GM18517 (cell line): ENCODE results near the gene PRKAR2A.
"Not testable (repeated sequence)": the region's sequence is repeated elsewhere in the genome, so short reads cannot be mapped to it uniquely, and the experiment has no call there.

Source experiments
- ATAC-seq: cut with Tn5 transposase; IDR thresholded peaks from one replicate; pipeline ENCODE4 v1.9.1; 2021; ENCODE audit warnings: mild to moderate bottlenecking, moderate library complexity; ENCODE audit not compliant: unreplicated experiment

The PRKAR2A gene

GRCh38 chr3:48782046-48782445 is 65.6 kb downstream of the PRKAR2A start:
- no peak for ATAC-seq

- ATAC-seq, result not testable (repeated sequence)
Measured at GRCh38 chr3:48778565-48778964, 69.1 kb downstream of the PRKAR2A start.

DNA sequence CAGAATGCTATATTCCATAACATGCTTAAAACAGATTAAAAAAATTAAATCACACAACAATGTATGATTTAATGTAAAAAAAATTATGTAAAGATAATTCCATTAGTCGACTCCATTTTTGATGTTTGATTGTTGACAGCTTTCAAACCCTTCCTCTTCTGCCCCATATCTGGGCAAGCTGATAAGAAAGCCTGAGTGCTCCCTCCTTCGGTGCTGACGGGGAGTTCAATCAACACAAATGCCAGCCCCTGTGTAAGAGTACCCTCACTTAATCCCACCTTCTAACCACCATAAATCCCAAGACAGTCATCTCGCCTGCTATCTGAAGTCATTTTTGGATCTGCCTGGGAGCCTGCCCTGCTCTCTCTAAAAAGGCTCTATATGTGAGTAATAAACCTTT is 70.8 kb downstream of the PRKAR2A start:
- no peak for ATAC-seq

DNA sequence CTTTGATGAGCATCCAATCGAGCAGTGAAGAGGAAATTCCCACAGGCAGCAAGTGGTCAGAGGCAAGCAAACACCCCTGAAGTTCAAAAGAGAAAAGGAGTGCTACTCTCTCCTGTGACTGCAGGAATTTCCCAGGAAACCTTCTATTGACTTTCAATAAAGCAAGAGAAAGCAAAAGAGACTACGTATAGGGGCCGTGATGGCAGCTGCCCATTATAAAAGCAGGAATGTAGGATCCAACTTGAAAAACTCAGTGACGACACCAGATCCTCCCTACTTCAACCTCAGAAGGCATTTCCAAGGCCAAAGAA is 77.5 kb downstream of the PRKAR2A start:
- ATAC-seq, result no peak

GRCh38 chr3:48765376-48765775 is 82.3 kb downstream of the PRKAR2A start:
- ATAC-seq, result no peak

- ATAC-seq, result no peak
Measured at GRCh38 chr3:48762816-48763215, 84.9 kb downstream of the PRKAR2A start.

GRCh38 chr3:48759991-48760540 is 87.6 kb downstream of the PRKAR2A start:
- ATAC-seq, result not testable (repeated sequence)

- ATAC-seq, result not testable (repeated sequence)
Measured at GRCh38 chr3:48759531-48759930, 88.1 kb downstream of the PRKAR2A start.

DNA sequence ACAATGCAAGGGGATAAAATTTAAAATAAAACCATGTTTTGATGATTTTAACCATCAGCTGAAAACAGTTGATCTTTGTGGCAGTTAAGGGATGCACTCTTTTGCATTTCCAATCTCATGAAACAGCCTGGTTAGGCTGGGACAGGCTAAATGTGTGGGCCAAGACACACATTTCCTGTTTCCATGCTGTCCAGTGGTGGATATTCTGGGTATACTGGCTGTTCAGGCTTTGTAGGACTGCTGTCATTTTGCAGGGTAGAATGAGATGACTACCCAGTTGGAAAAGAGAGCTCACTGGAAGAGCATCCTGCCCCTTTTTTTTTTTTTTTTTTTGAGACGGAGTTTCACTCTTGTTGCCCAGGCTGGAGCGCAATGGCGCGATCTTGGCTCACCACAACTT is 88.6 kb downstream of the PRKAR2A start:
- ATAC-seq, result no peak

- no peak for ATAC-seq
Measured at GRCh38 chr3:48756640-48757039, 91.0 kb downstream of the PRKAR2A start.

DNA sequence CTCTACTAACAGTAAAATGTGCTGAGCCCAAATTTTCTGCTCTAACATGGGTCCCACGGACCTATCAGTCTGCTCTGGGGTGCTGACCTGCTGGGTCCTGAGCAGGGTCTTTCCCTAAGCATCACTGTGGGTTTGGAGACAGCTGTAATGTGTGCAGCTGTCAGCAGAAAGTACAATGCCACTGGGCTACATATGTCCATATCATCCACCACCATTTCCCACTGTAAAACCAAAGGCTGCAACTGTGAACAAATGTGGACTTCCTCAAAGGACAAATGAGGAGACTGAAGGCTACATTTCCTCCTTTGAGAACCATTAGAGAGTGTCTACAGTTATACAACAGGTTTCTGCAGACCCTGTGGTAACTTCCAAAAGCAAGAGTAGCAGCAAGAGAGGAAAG is 96.8 kb downstream of the PRKAR2A start:
- ATAC-seq, result no peak

DNA sequence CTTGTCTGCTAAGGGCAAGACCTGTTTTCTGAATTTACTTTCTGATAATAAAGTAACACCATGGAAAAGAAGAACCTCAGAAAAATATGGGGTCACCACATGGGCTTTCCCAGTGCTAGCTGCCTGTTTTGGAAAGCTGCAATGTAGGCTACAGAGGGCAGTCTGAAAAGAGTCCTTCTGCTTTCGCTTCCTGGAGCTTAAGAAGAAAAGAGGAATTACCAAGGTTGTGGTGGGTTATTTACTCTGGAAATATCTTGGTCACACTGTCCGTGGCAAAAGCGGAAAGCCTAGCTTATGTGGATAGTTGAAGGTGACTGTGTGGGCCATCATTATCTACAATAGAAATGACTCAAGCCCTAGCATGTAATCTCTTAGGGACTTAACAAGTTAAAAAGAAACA is 98.9 kb downstream of the PRKAR2A start:
- ATAC-seq, result no peak

DNA sequence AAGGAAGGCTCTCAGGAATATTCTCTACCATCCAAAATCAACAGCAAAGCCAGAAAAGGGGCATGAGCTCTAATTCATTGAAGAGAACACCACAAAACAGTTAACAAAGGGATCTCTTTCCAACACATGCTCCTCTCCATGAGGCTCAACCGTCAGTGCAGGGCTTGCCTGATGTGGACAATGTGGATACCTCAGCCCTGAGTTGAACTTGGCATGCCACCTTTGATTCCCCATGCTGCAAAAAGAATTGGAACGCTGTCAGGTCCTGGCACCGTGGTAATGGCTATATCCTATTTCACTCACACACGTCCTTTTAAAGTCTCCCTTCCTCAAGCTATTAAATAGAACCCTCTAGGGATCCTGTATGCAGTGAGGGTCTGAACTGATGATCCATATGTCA is 100.0 kb downstream of the PRKAR2A start:
- ATAC-seq, result no peak

DNA sequence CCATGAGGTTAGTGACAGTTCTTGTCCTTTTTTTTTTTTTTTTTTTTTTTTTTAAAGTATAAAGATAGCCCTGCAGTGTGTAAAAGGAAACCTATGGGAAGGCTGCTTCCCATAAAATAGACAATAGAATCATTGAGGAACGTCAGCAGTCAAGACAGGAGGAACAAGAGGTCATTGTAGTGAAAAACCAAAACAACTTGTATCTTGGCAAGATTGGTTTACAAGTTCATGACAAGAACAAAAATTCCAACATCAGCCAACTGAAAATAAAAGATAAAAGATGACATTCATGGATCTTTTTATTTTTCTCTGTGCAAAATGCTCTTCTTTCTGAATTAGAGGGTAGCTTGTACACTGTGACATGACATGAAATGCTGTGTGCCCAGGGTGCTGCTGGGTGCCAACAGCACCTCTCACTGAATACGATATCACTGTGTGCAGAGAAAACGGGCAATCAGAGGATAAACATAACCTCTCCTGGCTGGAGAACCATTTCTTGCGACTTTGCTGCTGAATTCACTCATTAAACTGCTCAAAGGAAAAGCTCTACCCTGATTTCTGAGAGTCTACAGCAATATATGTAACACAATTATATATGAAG is 100.6 kb downstream of the PRKAR2A start:
- no peak for ATAC-seq

DNA sequence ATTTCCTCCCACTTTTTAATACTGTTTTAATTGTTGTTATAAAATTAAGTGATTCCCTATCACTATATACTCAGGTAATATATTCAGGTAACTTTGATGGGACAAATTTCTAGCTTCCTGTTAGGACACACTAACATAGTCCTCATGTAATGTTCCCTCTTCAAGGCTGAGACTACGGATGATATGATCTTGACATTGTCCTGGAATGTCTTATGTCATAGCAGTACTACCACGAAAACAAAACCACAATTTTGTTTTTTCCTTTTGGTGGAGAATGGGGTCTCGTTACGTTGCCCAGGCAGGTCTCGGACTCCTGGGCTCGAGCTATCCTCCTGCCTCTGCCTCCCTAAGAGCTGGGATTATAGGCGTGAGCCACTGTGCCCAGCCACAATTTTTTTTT is 103.9 kb downstream of the PRKAR2A start:
- no peak for ATAC-seq

DNA sequence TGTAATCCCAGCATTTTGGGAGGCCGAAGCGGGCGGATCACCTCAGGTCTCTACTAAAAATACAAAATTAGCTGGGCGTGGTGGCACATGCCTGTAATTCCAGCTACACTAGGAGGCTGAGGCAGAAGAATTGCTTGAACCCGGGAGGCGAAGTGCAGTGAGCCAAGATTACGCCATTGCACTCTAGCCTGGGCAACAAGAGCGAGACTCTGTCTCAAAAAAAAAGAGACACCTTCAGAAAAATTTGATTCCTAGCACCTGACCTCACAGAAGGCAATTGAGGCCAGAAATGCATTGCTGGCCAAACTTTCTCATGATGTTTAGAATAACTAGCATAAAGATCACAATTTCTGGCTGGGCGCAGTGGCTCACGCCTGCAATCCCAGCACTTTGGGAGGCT is 106.4 kb downstream of the PRKAR2A start:
- not testable (repeated sequence) for ATAC-seq

DNA sequence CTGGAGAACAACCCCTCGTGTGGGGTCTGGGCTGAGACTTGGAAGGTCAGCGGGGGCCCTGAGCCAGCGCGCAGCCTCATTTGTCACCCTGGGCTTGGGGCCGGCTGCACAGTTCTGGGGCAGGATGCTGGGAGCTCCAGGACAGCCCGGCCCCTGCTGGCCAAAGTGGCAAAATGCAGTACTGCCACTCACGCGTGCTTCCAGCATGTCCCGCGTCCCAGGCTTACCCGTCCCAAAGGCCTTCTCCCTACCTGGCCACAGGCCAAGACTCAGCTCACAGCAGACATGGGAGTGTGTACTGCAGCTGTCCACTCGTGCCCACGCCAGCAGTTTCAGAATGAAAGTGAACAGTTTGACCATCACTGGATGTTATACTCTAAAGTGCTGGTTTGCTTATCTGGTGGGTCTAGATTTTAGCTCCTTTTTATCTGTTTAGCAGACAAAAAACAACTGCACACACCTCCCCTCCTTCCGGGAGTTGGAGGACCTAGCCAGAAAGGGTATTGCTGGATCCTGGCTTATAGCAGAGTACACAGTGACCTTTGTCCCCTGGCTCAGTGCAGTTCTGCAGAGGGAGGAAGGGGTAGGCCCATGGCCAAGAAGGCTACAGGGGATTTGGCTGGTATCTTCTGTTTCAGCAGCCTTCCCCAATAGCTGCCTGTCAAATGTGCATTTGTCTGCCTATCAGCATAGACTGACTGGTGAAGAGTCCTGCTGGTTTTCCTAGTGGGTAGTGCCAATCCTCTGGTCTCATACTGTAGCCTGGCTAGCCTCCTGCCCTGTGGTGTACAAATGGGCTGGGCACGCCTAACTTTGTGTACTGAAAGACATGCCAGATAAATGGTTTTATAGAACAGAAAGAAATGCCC is 107.5 kb downstream of the PRKAR2A start:
- ATAC-seq, result no peak

DNA sequence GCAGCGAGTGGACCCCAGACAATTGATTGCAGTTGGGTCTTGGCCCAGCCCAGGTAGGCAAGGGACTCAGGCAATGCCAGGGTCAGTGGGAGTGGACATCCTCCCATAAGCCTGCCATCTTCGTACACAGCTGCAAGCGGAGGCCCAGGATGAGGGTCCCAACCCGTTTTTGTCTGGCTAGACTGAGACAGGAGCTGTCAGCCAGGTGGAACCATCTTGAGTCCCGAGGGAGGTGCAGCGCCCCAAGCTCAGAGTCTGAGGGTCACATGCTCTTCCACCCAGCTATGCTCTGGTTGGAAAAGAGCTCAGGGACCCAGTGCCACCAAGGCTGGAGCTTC is 108.1 kb downstream of the PRKAR2A start:
- no peak for ATAC-seq

DNA sequence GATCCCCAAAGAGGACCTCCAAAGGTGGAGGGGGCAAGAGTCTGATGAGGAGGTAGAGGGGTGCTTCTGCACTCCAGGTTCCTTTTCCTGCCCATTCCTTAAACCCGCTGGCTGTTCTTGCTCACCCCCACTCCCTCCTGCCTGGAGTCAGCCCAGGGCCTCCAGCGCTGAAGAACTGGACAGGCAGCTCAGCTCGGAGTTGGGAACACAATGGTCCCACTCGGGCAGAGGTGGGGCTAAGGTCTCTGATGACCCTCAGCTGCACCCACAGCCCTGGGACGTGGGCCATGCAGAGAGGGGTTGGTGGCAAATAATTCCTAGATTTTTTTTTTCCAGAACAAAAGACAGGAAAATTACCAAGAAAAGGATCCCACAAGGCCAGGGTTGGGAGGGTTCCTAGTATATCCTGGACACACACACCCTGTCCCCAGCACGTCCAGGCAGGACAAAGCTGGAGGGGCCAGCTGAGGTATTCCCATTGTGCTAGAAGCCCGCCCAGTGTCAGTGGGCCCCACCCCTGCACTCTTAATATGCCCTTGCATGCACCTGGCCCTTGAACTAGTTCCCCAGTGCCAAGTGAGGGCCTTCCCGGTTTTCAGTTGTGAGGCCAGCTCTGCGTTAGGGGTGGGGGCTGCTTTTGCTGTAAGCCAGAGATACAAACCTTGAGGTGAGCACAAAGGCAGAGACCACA is 108.6 kb downstream of the PRKAR2A start:
- ATAC-seq, result no peak

DNA sequence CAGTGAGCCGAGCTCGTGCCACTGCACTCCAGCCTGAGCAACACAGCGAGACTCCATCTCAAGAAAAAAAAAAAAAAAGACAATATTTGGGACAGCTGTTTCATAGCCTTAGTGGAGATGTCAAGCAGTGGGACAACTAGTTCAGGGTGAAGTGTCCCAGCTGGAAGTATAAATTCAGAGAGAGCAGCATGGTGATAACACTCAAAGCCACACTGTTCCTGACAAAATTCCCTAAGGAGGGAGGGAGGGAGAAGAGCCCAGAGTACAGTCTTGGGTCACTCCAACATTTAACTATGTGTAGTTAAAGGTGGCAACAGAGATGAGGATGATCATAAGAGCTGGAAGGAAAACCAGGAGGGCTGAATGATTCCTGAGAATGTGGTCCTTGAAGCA is 109.5 kb downstream of the PRKAR2A start:
- no peak for ATAC-seq

- not testable (repeated sequence) for ATAC-seq
Measured at GRCh38 chr3:48735075-48735767, 112.5 kb downstream of the PRKAR2A start.
